Activated CD4-positive, alpha-beta T cell treated with anti-CD3 and anti-CD28 coated beads, Interleukin-2, Interleukin-6, amounts not matched to agents 100 ng/mL and 50 ng/mL, durations not matched to agents 16 hours and 8 hours (primary cell): ENCODE results near the gene AHDC1.

Source experiments
- DNase-seq: peaks from one replicate; pipeline ENCODE4 v3.0.0-alpha.2; 2020

Gene AHDC1

DNA sequence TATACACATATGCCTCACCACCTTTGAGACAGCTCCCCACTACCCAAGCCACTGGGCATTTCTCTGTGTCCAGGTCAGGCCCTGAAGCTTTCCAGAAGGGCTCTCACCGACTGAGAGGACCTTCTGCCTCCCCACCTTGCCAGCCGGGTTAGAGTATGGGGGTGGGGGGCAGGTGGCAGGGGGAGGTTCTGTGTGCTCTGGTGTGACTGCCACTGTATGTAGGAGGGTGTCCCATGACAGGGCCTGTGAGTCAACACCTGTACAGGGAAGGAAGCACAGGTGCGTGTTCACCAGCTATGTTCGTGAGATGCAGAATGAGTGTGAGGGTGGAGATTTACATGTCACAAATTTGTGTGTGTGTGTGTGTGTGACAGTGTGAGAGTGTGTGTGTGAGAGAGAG is 7.0 kb downstream of the AHDC1 start:
- DNase-seq = no peak

DNA sequence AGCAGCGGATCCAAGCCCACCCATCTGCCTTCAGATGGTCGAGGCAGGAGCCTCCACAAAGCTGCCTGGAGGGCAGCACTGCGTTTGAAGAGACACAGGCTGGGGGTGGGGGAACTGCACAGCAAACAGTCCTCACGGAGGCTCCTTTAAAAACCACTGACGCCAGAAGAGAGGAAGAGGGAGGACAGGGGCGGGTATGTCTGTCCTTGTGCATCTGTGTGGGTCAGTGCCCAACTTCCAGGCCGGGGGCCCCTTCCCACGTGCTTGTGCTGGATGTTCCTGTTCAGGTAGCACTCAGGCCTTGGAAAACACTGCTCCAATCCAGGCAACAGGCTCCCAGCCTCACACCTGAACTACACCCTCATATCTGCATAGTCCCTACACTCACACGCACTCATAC is 7.7 kb downstream of the AHDC1 start:
- DNase-seq = no peak

DNA sequence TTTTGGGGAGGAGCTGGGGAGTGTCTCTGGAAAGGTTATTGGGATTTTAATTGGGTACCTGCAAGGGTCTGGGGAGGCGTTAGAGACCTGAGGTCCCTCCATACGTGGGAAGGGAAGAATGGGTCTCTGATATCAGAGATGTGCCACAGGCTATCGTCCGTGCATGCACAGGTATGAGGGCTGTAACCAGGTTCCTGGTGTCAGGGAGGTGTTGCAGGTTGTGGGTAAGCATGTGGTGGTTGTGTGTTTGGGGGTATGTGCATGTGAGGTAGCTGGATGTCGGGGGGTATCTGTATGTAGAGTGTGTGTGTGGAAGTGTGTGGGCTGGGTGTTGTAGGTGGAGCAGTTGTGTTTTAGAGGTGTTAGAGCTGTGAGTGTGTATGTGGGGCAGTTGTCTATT is 8.3 kb downstream of the AHDC1 start:
- DNase-seq = no peak

DNA sequence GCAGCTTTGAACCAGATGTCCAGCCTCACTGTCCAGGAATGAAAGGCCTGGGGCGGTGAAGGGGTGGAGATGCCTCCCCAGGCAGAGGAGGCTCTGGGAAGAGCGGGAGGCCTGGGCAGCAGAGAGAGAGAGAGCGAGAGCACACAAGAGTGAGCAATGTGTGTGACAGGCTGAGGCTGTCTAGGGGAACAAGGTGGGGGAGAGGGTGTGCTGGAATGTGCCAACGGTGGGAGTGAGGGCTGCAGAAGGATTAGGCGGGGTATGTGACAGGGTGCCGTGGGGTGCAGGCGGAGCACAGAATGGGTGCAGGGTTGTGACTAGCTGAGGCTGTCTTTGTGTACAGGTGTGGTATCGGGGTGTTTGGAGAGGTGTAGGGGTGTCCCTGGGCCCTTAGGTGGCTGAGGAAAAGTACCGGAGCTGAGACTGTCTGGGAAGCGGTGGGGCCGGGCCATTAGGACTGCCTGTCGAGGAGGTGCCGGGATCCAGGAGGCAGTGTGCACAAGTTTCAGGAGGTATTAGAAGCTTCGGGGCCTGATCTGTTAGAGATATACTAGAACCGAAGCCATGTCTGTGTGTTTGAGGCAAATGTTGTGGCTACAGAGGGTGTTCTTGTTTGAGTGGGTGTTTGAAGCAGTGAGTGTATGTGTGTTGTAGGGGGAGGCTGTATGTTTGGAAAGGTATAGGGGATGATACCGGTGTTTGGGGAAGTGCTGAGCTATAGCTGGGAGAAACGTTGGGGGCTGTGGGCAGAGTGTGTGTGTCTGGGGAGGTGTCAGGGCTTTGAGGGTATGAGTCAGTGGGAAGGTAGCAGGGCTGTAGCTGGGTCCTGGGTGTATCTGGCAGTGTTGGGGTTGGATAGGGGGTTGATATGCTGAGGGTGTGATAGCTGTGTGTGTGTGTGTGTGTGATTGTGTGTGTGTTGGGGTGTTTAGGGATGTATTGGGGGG is 9.1 kb downstream of the AHDC1 start:
- no peak for DNase-seq

DNA sequence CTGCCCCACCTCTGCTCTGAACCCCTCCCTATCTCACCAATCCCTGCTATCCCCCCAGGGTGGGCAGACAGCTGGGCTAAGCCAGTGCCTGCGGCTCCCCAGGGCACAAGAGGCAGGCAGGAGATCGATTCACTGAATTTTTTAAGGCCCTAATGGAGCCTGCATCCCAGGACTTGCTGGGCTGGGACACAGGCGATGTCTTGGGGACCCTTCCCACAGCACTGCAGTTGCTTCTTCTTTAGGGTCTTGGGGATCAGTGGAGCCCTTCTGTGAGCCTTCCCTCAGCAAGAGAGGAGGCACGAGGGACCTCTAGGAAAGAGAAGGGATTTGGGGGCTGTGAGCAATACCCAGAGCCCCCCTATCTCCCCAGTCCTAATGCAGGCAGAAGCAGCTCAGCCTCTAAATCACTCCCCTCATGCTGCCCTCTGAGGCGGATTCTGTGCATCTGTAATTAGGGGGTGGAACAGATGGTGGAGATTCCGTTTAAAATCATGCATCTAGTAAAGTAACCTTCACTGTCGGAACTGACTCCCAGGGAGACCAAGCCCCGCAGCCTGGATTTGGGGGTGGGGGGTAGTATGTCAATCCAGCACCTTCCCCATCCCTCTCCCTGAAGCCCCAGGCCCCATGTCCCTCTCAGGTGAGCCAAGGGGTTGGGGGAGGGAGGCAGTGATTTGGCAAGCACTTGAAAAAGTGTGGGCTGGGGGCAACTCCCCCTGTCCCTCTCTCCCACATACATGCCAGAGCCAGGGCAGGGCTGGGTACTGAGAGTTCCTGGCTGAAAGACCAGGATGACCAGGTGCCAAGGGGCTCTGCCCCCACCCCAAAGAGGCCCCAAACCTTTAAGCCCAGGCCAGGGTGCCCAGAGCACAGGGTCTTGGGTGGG is 10.0 kb downstream of the AHDC1 start:
- DNase-seq = no peak

DNA sequence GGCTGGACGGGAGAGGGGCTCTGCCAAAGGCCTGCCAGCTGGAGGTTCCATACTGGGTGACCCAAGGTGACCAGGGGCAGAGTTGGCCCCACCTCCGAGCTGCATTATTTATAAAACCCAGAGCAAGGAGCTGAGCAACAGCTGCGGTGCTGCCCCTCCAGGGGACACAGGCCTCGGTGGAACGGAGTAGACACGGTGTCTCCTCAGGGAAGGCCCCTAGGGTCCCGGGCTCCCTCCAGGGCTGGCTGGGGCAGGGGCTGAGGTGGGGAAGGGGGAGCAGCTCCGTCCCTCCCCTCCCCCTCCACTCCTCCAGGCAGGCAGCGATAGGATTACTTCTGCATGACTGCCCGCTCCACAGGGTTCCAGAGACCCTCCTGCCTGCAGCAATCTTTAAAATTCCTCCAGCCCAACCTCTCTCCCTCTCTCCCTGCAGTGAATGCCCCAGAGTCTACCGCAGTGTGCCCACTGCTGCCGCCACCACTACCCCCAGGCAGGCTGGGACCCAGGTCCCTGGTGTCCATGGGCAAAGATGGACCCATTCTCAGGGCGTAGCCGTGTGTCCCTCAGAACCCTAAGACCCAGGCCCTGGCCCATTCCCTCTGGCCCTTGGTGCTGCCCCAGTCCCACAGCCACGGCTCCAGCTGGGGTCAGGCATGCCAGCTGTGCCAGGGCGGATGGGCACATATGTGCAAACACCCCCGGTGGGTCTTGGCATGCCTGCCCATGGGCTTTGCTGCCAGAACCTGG is 10.8 kb downstream of the AHDC1 start:
- no peak for DNase-seq

DNA sequence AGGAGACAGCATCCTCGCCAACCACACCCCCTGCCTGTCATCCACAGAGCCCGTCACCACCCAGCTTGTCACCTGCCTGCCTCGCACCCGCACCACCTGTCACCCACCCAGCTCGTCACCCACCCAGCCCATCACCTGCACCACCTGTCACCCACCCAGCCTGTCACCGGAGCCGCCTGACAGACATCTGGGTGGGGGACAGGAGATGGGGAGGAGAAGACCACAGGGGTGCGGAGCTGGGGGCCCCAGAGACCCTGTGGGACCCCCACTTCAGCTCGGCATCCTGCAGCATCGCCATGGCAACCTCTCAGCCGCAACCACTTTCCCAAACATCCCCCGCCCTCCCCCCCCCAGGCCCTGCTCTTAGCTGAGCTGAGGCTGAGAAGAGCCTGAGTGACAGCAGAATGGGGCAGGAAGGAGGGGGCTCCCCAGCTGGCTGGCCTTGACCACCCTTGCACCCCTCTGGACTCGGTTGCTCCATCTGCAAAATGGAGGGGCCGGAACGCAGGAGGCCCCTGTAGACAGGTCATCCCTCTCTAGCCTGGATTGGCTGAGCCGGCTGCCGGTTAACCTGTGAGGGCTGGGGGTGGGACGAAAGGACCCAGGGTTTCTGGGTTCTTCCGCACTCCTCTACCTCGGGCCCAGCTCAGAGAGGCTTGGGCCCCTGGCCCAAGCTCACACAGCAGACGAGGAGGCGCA is 11.6 kb downstream of the AHDC1 start:
- no peak for DNase-seq

DNA sequence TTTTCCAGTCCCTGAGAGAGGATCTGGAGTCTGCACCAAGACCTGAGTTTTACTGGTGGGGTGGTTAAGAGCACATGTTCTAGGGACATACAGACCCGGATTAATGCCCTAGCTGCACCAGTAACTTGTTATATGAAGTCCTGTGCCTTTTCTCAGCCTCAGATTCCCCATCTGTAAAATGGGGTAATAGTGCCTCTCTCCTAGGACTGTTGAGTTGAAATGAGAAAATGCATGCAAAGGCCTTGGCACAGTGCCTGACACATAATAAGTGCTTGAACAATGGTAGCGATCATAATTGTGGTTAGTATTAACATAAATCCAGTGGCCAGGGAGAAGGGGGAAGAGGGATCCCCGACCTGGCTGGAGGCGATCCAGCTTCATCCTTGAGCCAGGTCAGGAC is 12.3 kb downstream of the AHDC1 start:
- DNase-seq = no peak

DNA sequence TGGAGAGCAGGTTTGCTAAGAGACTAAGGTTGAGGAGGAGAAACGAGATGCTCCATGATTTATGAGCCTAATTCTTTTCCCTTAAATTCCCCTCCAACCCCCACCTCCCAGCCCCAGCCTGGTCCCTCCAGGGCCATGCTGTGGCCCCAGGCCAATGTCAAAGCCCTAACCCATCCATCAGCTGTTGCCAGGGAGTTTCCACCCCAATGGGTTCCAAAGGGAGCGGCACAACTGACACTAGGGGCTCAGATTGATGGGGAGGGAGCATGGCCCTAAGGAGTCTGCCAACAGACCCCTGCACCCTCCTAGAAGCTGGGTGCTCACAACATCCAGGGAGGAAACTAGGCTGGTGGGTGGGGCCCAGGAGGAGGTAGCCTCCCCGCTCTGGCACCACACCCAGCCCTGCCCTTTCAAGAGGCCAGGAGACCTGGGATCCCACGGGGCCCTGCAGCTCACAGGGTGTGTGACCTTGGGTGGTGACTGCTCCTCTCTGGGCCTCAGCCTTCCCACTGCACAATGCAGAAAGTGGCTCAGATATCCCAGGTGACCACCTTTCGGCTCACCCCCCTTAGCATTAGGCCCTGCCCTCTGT is 12.9 kb downstream of the AHDC1 start:
- DNase-seq = no peak

DNA sequence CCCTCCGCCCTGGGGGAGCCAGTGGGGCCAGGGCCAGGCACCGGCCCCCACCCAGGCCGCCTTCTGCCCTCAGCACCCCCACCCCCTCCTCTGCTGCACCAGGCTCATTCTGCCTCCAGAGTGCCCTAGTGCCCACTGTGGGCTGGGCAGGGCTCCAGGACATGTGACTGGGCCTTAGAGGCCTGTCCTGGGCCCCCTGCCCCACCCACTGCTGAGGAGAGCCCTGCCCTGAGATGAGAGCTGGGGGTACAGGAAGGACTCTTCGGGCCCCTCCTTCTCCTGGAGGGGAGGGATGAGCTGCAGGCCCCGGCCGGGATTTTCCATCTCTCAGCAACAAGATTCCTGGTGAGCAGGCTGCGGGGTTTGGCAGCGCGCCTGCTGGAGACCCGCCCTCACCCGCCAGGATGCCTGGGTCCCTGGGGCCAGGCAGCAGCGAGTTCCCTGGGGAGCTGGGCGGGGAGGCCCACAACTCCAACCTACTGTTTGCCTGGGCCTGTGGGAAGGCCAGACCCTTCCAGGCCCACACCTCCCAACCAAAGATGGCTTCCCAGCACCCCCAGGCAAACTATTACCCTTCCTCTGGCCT is 14.0 kb downstream of the AHDC1 start:
- no peak for DNase-seq

DNA sequence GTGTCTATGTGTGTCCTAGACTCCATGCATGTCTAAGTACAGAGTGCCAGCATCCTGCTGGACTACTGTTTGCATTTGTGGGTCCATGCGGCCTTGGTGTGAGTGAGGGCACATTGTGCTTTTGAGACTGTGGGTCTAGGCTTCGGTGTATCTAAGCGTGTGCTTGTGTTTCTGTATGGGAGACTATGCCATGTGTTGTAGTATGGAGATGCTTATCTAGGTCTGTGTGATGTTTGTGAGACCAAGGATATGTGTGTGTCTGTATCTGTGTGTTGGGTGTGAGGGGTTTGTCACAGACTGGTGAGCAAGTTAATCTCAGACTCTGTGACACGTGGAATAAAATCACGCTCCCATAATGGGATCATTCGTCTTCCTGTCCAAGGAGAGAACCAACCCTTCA is 14.5 kb downstream of the AHDC1 start:
- DNase-seq = no peak

DNA sequence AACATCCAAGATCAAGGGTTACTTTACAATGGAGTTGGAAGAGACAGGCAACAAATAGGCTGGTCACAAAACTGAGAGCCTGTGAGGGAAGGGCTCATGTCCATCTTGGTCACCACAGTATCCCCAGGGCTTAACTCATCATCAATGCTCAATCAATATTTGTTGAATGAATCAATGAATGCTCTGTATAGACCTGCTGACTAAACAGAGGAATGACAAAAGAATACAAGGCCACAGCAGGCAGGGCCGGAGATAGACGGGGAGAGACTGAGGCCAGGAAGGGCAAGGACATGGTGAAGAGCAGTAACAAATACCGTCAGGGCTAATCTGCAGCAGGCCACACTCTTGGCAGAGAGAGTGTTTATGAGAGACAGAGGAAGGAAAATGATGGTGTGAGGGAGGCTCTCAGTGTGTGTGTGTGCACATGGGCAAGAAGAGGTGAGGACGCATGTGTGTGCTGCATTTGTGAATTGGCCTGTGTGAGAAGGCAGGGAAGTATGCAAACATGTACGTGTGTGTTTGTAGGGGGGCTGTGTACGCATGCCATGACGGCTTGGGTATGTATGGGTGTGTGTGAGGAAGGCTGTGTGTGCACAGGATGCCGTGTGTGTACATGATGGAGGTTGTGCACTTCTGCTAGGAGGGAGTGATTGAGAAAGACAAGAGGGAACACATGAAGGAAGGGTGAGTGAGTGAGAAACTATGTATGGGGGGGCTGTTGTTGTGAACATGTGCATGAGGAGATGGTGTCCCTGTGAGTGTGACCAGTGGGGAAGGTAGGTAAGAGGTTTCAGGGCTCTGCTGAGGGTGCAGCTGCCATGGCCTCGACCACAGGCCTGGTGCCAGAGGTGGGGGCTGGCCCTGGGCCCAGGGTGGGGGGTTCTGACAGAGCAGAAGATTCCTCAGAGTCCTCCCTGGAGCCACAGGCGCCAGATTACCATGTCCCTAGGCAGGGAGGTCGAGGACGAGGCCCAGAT is 15.4 kb downstream of the AHDC1 start:
- no peak for DNase-seq

DNA sequence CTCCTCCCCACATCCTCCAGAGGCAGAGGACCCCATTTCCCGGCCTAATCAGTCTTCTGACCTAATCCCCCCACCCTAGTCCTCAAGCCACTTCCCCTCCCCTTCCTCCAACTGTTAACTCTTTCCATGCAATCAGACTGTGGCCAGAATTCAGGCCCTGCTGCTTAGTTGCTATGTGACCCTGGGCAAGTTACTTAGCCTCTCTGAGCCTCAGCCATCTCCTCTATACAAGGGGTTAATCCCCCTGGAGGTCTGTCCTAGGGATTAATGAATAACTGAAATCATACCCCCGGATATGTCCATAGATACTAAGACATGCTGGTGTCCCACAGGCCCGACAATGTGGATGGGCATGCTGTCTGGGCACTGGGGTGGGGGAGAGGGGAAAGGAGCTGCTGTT is 18.3 kb downstream of the AHDC1 start:
- DNase-seq = no peak

DNA sequence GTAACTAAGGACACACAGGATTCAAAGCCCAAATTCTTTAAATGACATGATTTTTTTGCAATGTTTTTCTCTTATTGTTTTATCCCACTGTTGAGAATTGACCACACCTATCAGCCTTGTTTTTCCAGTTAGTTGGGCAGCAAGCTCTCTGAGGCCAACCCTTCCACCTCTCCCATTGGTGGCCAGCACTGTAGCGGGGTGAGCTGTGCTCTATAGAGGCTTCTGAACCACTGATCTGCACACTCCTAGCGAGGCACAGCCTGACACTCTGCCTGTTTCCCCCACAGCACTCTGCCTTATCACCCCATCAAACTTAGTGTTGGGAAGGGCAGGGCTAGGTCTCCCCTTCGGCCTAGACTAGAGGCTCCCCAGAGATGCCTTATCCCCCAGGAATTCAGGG is 19.5 kb downstream of the AHDC1 start:
- DNase-seq = no peak

DNA sequence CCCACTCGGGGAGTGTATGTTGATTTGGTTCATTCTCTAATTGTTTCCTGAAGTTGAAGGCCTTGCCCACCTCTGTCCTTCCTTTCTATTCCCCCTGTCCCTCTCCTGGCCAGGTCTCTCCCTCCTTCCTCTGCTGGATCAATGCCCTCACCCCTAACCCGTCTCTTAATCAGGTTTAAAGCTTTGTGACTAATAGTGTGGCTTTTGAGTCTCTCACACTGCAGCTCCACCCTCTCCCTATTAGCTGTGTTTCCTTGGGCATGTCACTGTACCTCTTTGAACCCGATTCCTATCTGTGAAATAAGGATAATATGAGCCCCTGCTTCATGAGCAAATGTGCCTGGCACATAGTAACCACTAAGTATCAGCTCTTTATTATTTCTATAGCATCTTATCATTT is 20.5 kb downstream of the AHDC1 start:
- DNase-seq = no peak

DNA sequence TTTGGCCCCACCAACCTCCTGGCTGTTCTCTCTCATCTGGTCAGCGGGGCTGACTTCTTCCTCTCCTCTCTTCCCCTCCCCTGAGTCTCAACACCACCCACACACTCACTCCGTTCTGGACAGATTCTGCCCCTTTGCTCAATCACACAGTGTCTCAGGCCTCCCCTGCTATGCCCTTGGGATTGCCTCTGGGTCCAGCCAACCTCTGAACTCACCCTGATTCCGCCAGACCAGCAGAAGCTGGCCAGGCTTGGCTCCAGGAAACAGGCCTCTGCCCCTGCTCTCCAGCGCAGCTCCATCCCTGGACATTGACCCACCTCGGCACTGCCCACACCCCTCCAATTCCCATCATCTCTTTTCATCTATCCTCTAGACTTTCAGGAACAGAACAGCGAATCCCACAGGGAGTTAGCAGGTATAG is 22.1 kb downstream of the AHDC1 start:
- no peak for DNase-seq

DNA sequence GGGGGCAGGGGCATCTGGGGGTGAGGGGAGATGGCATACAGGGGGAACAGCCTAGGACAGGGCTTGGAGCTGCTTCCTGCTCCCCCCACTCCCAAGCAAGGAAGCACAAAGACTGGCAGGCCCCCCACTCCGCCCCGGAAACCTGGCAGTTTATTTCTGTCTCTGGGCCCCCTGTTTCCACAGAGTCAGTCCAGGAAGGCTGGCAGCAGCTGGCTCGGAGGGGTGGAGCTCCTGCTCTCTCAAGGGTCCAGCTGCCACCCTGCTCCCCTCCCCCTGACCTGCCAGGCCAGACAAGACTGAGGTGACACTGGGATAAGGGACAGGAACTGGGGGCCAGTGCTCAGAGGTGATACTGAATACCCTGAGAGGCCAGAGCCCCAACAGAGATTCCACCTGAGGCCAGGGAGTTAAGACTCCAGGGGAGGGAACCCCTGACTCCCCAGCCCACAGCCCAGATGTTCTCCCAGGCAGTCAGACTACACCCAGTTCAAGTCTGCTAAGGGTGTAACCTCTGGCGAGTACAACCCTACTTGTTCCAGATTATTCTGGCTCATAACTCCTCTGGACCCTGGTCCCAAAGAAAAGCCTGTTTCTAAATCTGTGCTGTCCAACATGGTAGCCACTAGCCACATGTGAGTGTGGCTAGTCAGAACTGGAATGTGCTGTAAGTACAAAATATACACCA is 26.3 kb downstream of the AHDC1 start:
- DNase-seq = no peak

DNA sequence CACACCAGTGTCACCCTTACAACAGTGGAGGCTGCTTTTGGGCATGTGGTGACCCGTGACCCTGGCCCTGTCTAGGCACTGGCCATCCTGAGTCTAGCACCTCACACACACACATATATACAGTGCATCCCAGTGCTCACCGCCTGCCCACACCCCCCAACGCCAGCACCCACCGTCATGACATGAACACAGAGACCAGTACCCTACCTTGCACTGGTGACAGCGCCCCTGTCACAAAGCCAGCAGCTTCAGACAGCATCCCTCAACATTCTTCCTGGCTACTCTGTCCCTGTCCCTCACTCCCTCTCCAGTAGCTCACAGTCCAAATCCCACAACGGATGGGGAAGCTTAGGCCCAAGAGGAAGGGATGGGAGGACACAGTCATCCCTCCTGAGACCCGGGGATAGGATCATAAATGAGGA is 27.1 kb downstream of the AHDC1 start:
- DNase-seq = no peak

DNA sequence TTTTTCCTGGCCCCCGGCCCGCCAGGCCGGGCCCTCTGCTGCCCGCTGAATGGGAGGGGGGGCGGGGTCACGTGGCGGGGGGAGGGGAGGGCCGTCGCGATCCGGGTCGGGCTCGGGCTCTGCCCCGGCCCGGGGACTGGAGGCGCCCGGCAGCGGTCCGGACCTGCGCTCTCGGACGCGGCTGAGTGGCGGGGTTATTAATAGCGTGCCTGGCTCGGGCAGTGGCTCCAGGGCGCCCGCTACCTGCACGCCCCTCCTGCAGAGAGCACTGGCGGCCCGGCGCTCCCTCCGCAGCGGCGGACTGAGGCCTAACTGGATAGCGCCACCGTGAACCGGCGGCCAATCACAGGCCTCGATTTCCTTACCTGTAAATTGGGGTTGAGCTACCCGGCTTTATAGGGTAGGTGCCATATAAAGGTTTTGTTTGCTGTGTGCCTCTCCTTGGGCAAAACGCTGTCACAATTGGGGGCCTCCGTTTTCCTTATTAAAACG is 28.1 kb downstream of the AHDC1 start:
- no peak for DNase-seq
